Neural progenitor cell (in vitro differentiated cells): Measurements from ENCODE around the gene ITPR2.

Source experiments
- EZH2 ChIP-seq: fragments of 200-600 bp; sonication (generic); IDR thresholded peaks from 2 replicates; pipeline ENCODE4 v1.6.1; 2017; ENCODE audit warnings: antibody characterized with exemption, mild to moderate bottlenecking, moderate library complexity
- TF ChIP-seq, protein P1 (sequence below): fragments of 200-600 bp; sonication (generic); IDR thresholded peaks from 2 replicates; pipeline ENCODE4 v1.5.1; 2017; ENCODE audit warnings: antibody characterized with exemption, mild to moderate bottlenecking

GRCh38 chr12:26721800-26722199, 111.2 kb downstream of the ITPR2 start:
- TF ChIP-seq, protein P1, sequence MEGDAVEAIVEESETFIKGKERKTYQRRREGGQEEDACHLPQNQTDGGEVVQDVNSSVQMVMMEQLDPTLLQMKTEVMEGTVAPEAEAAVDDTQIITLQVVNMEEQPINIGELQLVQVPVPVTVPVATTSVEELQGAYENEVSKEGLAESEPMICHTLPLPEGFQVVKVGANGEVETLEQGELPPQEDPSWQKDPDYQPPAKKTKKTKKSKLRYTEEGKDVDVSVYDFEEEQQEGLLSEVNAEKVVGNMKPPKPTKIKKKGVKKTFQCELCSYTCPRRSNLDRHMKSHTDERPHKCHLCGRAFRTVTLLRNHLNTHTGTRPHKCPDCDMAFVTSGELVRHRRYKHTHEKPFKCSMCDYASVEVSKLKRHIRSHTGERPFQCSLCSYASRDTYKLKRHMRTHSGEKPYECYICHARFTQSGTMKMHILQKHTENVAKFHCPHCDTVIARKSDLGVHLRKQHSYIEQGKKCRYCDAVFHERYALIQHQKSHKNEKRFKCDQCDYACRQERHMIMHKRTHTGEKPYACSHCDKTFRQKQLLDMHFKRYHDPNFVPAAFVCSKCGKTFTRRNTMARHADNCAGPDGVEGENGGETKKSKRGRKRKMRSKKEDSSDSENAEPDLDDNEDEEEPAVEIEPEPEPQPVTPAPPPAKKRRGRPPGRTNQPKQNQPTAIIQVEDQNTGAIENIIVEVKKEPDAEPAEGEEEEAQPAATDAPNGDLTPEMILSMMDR: no peak
- no peak for TF ChIP-seq EZH2
